Astrocyte (in vitro differentiated cells and primary cell): Measurements from ENCODE around the gene UGGT2. TPM values are rescaled to one million over a fixed set of nuclear protein-coding genes. Genes with fewer than 3 reads are reported as not detected.

Source experiments
- DNase-seq: peaks from one replicate; pipeline ENCODE4 v3.0.0-alpha.2; 2010; ENCODE audit warnings: low read depth
- FAIRE-seq: peaks from 2 replicates; lab custom pipeline; 2011; peaks lifted over from hg19 to GRCh38; lab: Jason Lieb, UNC
- H2AFZ ChIP-seq: 2 replicates; pipeline ENCODE4 v1.6.0; 2012; ENCODE audit warnings: low read depth, low read length, inconsistent platforms
- H3K27ac ChIP-seq: 2 replicates; pipeline ENCODE4 v1.5.1; 2011; ENCODE audit warnings: low read depth, low read length, inconsistent platforms
- H3K27me3 ChIP-seq: 2 replicates; pipeline ENCODE4 v1.6.0; 2011; ENCODE audit warnings: low read length, inconsistent platforms; ENCODE audit not compliant: insufficient read depth
- H3K36me3 ChIP-seq: 2 replicates; pipeline ENCODE4 v1.5.1; 2011; ENCODE audit warnings: low read length, inconsistent platforms; ENCODE audit not compliant: insufficient read depth
- H3K4me1 ChIP-seq: 2 replicates; pipeline ENCODE4 v1.5.1; 2011; ENCODE audit warnings: low read length, inconsistent platforms; ENCODE audit not compliant: insufficient read depth
- H3K4me2 ChIP-seq: 2 replicates; pipeline ENCODE4 v1.6.0; 2012; ENCODE audit warnings: low read length, inconsistent platforms
- H3K4me3 ChIP-seq: 2 replicates; pipeline ENCODE4 v1.5.1; 2011; ENCODE audit warnings: low read depth, mild to moderate bottlenecking, low read length, inconsistent platforms; ENCODE audit not compliant: insufficient read depth
- H3K79me2 ChIP-seq: 2 replicates; pipeline ENCODE4 v1.6.0; 2012; ENCODE audit warnings: mild to moderate bottlenecking, low read length, inconsistent platforms; ENCODE audit not compliant: insufficient read depth
- H3K9ac ChIP-seq: 2 replicates; pipeline ENCODE4 v1.6.0; 2012; ENCODE audit warnings: mild to moderate bottlenecking, low read length, inconsistent platforms
- H3K9me3 ChIP-seq: 2 replicates; pipeline ENCODE4 v1.5.1; 2012; ENCODE audit warnings: low read depth, mild to moderate bottlenecking, low read length, inconsistent platforms; ENCODE audit not compliant: insufficient read depth
- H4K20me1 ChIP-seq: 2 replicates; pipeline ENCODE4 v1.6.0; 2012; ENCODE audit warnings: low read length, inconsistent platforms; ENCODE audit not compliant: insufficient read depth
- H3K27ac Mint-ChIP-seq: one replicate; pipeline ENCODE4 v1.8.0; 2021; ENCODE audit warnings: mild to moderate bottlenecking, mixed read lengths; ENCODE audit not compliant: unreplicated experiment
- H3K27me3 Mint-ChIP-seq: one replicate; pipeline ENCODE4 v1.8.0; 2021; ENCODE audit warnings: low read depth, mixed read lengths; ENCODE audit not compliant: unreplicated experiment
- H3K36me3 Mint-ChIP-seq: one replicate; pipeline ENCODE4 v1.8.0; 2021; ENCODE audit warnings: low read depth, mixed read lengths; ENCODE audit not compliant: unreplicated experiment
- H3K4me1 Mint-ChIP-seq: one replicate; pipeline ENCODE4 v1.8.0; 2021; ENCODE audit warnings: low read depth, mixed read lengths; ENCODE audit not compliant: unreplicated experiment
- H3K4me3 Mint-ChIP-seq: one replicate; pipeline ENCODE4 v1.8.0; 2021; ENCODE audit warnings: mild to moderate bottlenecking, moderate library complexity, mixed read lengths; ENCODE audit not compliant: unreplicated experiment
- H3K9me3 Mint-ChIP-seq: one replicate; pipeline ENCODE4 v1.8.0; 2021; ENCODE audit warnings: mild to moderate bottlenecking, mixed read lengths; ENCODE audit not compliant: unreplicated experiment
- CTCF ChIP-seq: IDR thresholded peaks from 2 replicates; pipeline ENCODE4 v1.5.1; 2011; ENCODE audit warnings: low read depth, mild to moderate bottlenecking, inconsistent platforms, low read length, moderate library complexity; ENCODE audit not compliant: insufficient read depth
- EZH2 ChIP-seq: IDR thresholded peaks from 2 replicates; pipeline ENCODE4 v1.6.1; 2012; ENCODE audit warnings: mild to moderate bottlenecking, low read length, inconsistent platforms; ENCODE audit not compliant: insufficient read depth
- total RNA-seq: library from RNA; stranded (reverse); gene quantifications from 2 replicates; pipeline ENCODE4 v1.2.1, GENCODE V29; 2021

The UGGT2 gene
- total RNA-seq, 1 donor from 2014 or later: 36.2 TPM

GRCh38 chr13:95787356-95788099 is 265.7 kb downstream of the UGGT2 start:
- no peaks in the 10 kb centered on the region for H3K9me3 Mint-ChIP-seq
- H3K79me2 ChIP-seq: no peaks in the 10 kb centered on the region
- H3K36me3 Mint-ChIP-seq: peaks cover 26% of the 10 kb centered on the region
- no peak overlapping the region for H3K27ac Mint-ChIP-seq
- DNase-seq: no peak
- H3K27me3 Mint-ChIP-seq: no peaks in the 10 kb centered on the region
- H3K4me3 Mint-ChIP-seq: no peak overlapping the region
- peaks cover 24% of the 10 kb centered on the region for H3K4me1 Mint-ChIP-seq
- H3K9me3 ChIP-seq: no peaks in the 10 kb centered on the region
- H3K27ac ChIP-seq: no peak overlapping the region
- FAIRE-seq: no peak
- H3K27me3 ChIP-seq: no peaks in the 10 kb centered on the region
- H3K36me3 ChIP-seq: peaks cover 14% of the 10 kb centered on the region
- no peak overlapping the region for H3K4me3 ChIP-seq
- no peak overlapping the region for H3K9ac ChIP-seq
- H3K4me2 ChIP-seq: no peak overlapping the region
- H4K20me1 ChIP-seq: peaks cover 8% of the 10 kb centered on the region
- H2AFZ ChIP-seq: no peak overlapping the region
- H3K4me1 ChIP-seq: peaks cover 17% of the 10 kb centered on the region
- no peak for TF ChIP-seq CTCF
- TF ChIP-seq EZH2: no peak

- TF ChIP-seq CTCF: no peak
- TF ChIP-seq EZH2: no peak
- Histone ChIP-seq H3K4me3 (no peak overlapping the region), H3K27me3 (no peaks in the 10 kb centered on the region), H3K9me3 (no peaks in the 10 kb centered on the region), H3K79me2 (peaks cover 4% of the 10 kb centered on the region), H3K4me1 (peaks cover 17% of the 10 kb centered on the region), H4K20me1 (peaks cover 21% of the 10 kb centered on the region), H3K4me2 (peak overlapping the region; percentile 62), H2AFZ (no peak overlapping the region), H3K27ac (peak overlapping the region; percentile 78), H3K9ac (peak overlapping the region; percentile 13), H3K36me3 (peaks cover 7% of the 10 kb centered on the region)
- Mint-ChIP-seq H3K4me1 (peaks cover 24% of the 10 kb centered on the region), H3K9me3 (no peaks in the 10 kb centered on the region), H3K27me3 (no peaks in the 10 kb centered on the region), H3K27ac (peak overlapping the region; percentile 75), H3K36me3 (peaks cover 20% of the 10 kb centered on the region), H3K4me3 (no peak overlapping the region)
- peak; percentile 62 for DNase-seq
- no peak for FAIRE-seq
Observed at GRCh38 chr13:95784900-95785290, 268.3 kb downstream of the UGGT2 start.
